HCT116 (cell line): ENCODE data around the gene WASL. TPM values are rescaled to one million over a fixed set of nuclear protein-coding genes. Genes with fewer than 3 reads are reported as not detected.

Experiments used
- ATAC-seq: fragments of 200-7000 bp; cut with Tn5 transposase; 2 replicates; pipeline ENCODE4 v1.9.1; 2020; ENCODE audit warnings: mild to moderate bottlenecking, moderate library complexity
- BruUV-seq: library from RNA; stranded (reverse); fragments of 400-500 nt; replicated peaks from 2 replicates; lab custom pipeline; 2021; lab: Mats Ljungman, UMichigan
- CTCF ChIA-PET: fragments of 300-600 bp; sonication (Branson Sonifier 250); formaldehyde crosslinking; loops from one replicate; lab custom pipeline; 2021; ENCODE audit warnings: antibody characterized with exemption; lab: Charles Lee
- POLR2A ChIA-PET: fragments of 300-600, 350-600 bp; sonication (Branson Sonifier 250); formaldehyde crosslinking; loops from one replicate; lab custom pipeline; 2021; ENCODE audit warnings: antibody characterized with exemption; lab: Charles Lee
- RAD21 ChIA-PET, 2 experiments: fragments of 300-600 bp; sonication (Branson Sonifier 250); formaldehyde crosslinking; loops; one replicate each; lab custom pipeline; 2023; ENCODE audit warnings: low total read pairs in 2 of 2; ENCODE audit not compliant: uncharacterized antibody in 2 of 2, unreplicated experiment in 2 of 2, low non-redundant PET in 1 of 2; lab: Charles Lee
- DNase-seq: peaks from one replicate; pipeline ENCODE4 v3.0.0-alpha.2; 2010; ENCODE audit warnings: low read depth, low spot score
- H2AFZ ChIP-seq: fragments of 200-600 bp; shearing (Covaris generic), sonication (generic); 2 replicates; pipeline ENCODE4 v1.6.1; 2017; ENCODE audit warnings: low read depth, mixed run types, mixed read lengths, antibody characterized with exemption, low read length; ENCODE audit not compliant: poor library complexity, severe bottlenecking
- H3K27ac ChIP-seq: 2 replicates; pipeline ENCODE4 v1.5.1; 2012; ENCODE audit warnings: low read depth, low read length
- H3K27me3 ChIP-seq: fragments of 200-600 bp; sonication (generic); 2 replicates; pipeline ENCODE4 v1.6.1; 2016; ENCODE audit warnings: mixed run types, low read length, mixed read lengths; ENCODE audit not compliant: insufficient read depth
- H3K36me3 ChIP-seq, 2 experiments: fragments of 200-500 bp in 1 of 2; fragments of 200-600 bp in 1 of 2; sonication (Bioruptor generic) in 1 of 2; sonication (generic) in 1 of 2; 2 replicates each; pipeline versions ENCODE4 v1.5.1 to v1.6.1; 2014 to 2016; ENCODE audit warnings: low read length in 2 of 2, inconsistent platforms in 1 of 2, mixed read lengths in 1 of 2, mixed run types in 1 of 2; ENCODE audit not compliant: insufficient read depth in 2 of 2, control insufficient read depth in 1 of 2
- H3K4me1 ChIP-seq, 2 experiments: fragments of 200-600 bp in 1 of 2; sonication (generic) in 1 of 2; 2 replicates each; pipeline versions ENCODE4 v1.5.1 to v1.6.1; 2012 to 2017; ENCODE audit warnings: low read length in 2 of 2, inconsistent platforms in 1 of 2, mild to moderate bottlenecking in 1 of 2, mixed read lengths in 1 of 2, mixed run types in 1 of 2, moderate library complexity in 1 of 2; ENCODE audit not compliant: insufficient read depth in 2 of 2, control insufficient read depth in 1 of 2
- H3K4me2 ChIP-seq: fragments of 200-600 bp; sonication (generic); 2 replicates; pipeline ENCODE4 v1.6.1; 2017; ENCODE audit warnings: mixed run types, low read length, mixed read lengths
- H3K4me3 ChIP-seq, 2 experiments: fragments of 200-600 bp in 1 of 2; sonication (generic) in 1 of 2; replicated peaks in 1 of 2; 2 replicates each; pipeline ENCODE4 v1.5.1; 2011 to 2016; ENCODE audit warnings: low read length in 2 of 2, control low read depth in 1 of 2, low read depth in 1 of 2, mild to moderate bottlenecking in 1 of 2, mixed read lengths in 1 of 2, mixed run types in 1 of 2
- H3K79me2 ChIP-seq: fragments of 200-600 bp; sonication (generic); 2 replicates; pipeline ENCODE4 v1.6.1; 2017; ENCODE audit warnings: mild to moderate bottlenecking, mixed run types, low read length, moderate library complexity, mixed read lengths; ENCODE audit not compliant: insufficient read depth
- H3K9ac ChIP-seq: fragments of 200-600 bp; sonication (generic); 2 replicates; pipeline ENCODE4 v1.6.1; 2016; ENCODE audit warnings: low read length, mixed read lengths
- H3K9me2 ChIP-seq: fragments of 200-600 bp; sonication (generic), shearing (Covaris generic); 2 replicates; pipeline ENCODE4 v1.6.1; 2017; ENCODE audit warnings: mixed run types, mild to moderate bottlenecking, moderate library complexity; ENCODE audit not compliant: insufficient read depth
- H3K9me3 ChIP-seq, 2 experiments: fragments of 200-500 bp in 1 of 2; fragments of 200-600 bp in 1 of 2; sonication (Bioruptor generic) in 1 of 2; sonication (generic) in 1 of 2; 2 replicates each; pipeline ENCODE4 v1.6.1; 2014 to 2017; ENCODE audit warnings: low read length in 2 of 2, mixed read lengths in 2 of 2, inconsistent platforms in 1 of 2, low read depth in 1 of 2, mild to moderate bottlenecking in 1 of 2, mixed run types in 1 of 2, moderate library complexity in 1 of 2; ENCODE audit not compliant: control insufficient read depth in 1 of 2, insufficient read depth in 1 of 2
- H4K20me1 ChIP-seq: fragments of 200-600 bp; sonication (generic), shearing (Covaris generic); 2 replicates; pipeline ENCODE4 v1.6.1; 2017; ENCODE audit warnings: mixed run types, mild to moderate bottlenecking, moderate library complexity; ENCODE audit not compliant: insufficient read depth
- ATF3 ChIP-seq: IDR thresholded peaks from 2 replicates; pipeline ENCODE4 v1.6.1; 2012
- CBX3 ChIP-seq: IDR thresholded peaks from 2 replicates; pipeline ENCODE4 v1.6.1; 2012; ENCODE audit warnings: low read depth
- CEBPB ChIP-seq: IDR thresholded peaks from 2 replicates; pipeline ENCODE4 v1.6.1; 2012; ENCODE audit warnings: low read depth
- EGR1 ChIP-seq: IDR thresholded peaks from 2 replicates; pipeline ENCODE4 v1.6.1; 2012; ENCODE audit warnings: low read depth
- ELF1 ChIP-seq: IDR thresholded peaks from 2 replicates; pipeline ENCODE4 v1.6.1; 2012; ENCODE audit warnings: low read depth, borderline replicate concordance
- EZH2 ChIP-seq: fragments of 200-600 bp; sonication (generic); IDR thresholded peaks from 2 replicates; pipeline ENCODE4 v1.6.1; 2017; ENCODE audit warnings: antibody characterized with exemption, mixed run types
- EZH2phosphoT487 ChIP-seq: fragments of 200-600 bp; IDR thresholded peaks from 2 replicates; pipeline ENCODE4 v1.6.1; 2018; ENCODE audit warnings: antibody characterized with exemption, borderline replicate concordance
- FOSL1 ChIP-seq: IDR thresholded peaks from 2 replicates; pipeline ENCODE4 v1.6.1; 2012; ENCODE audit warnings: low read depth
- JUND ChIP-seq: IDR thresholded peaks from 2 replicates; pipeline ENCODE4 v1.6.1; 2012
- POLR2A ChIP-seq: IDR thresholded peaks from 2 replicates; pipeline ENCODE4 v1.7.0; 2011; ENCODE audit warnings: borderline replicate concordance; ENCODE audit not compliant: insufficient read depth, insufficient read length; ENCODE audit errors: extremely low read depth
- POLR2AphosphoS5 ChIP-seq: IDR thresholded peaks from 2 replicates; pipeline ENCODE4 v1.6.1; 2011; ENCODE audit warnings: mild to moderate bottlenecking, low read depth, low read length, moderate library complexity
- SP1 ChIP-seq: IDR thresholded peaks from 2 replicates; pipeline ENCODE4 v1.6.1; 2012; ENCODE audit warnings: low read depth
- YY1 ChIP-seq: IDR thresholded peaks from 2 replicates; pipeline ENCODE4 v1.6.1; 2011; ENCODE audit warnings: low read length, low read depth, moderate library complexity, mild to moderate bottlenecking; ENCODE audit not compliant: insufficient replicate concordance; ENCODE audit errors: extremely low read depth
- ZFX ChIP-seq: fragments of 450-650 bp; IDR thresholded peaks from 2 replicates; pipeline ENCODE4 v1.6.1; 2017
- ZNF274 ChIP-seq: fragments of 200-500 bp; sonication (Bioruptor generic); IDR thresholded peaks from 2 replicates; pipeline ENCODE4 v1.6.1; 2014; ENCODE audit warnings: mild to moderate bottlenecking, low read depth, low read length, inconsistent platforms
- intact Hi-C: fragments of 100-400 bp; cut with micrococcal nuclease; formaldehyde crosslinking; loops from 2 replicates; pipeline ENCODE4 v1.10.0; 2022
- total RNA-seq: library from RNA; stranded (reverse); gene quantifications from one replicate; pipeline ENCODE4 v1.2.1, GENCODE V29; 2021; ENCODE audit not compliant: unreplicated experiment
- TF ChIP-seq, protein P1 (sequence below): IDR thresholded peaks from 2 replicates; pipeline ENCODE4 v1.6.1; 2011; ENCODE audit warnings: mild to moderate bottlenecking, low read length, moderate library complexity; ENCODE audit not compliant: insufficient replicate concordance; ENCODE audit errors: extremely low read depth
- TF ChIP-seq, protein P2 (sequence below): IDR thresholded peaks from 2 replicates; pipeline ENCODE4 v1.6.1; 2012; ENCODE audit warnings: low read depth
- TF ChIP-seq, protein P3 (sequence below), 3 experiments: fragments of 200-600 bp in 1 of 3; sonication (generic) in 1 of 3; IDR thresholded peaks in 2 of 3; conservative IDR thresholded peaks in 1 of 3; 2 replicates each; pipeline ENCODE4 v1.5.1; 2012 to 2017; ENCODE audit warnings: low read depth in 2 of 3, low read length in 2 of 3, antibody characterized with exemption in 1 of 3, borderline replicate concordance in 1 of 3, control low read depth in 1 of 3, mild to moderate bottlenecking in 1 of 3, mixed read lengths in 1 of 3, mixed run types in 1 of 3, moderate library complexity in 1 of 3; ENCODE audit not compliant: insufficient read depth in 1 of 3

WASL gene
- total RNA-seq, 1 experiment from 2014 or later, result 26.2 TPM

- Histone ChIP-seq H3K9me3 (no peaks in the 10 kb centered on the region), H3K4me3 (no peak overlapping the region), H3K79me2 (no peaks in the 10 kb centered on the region), H3K27me3 (no peaks in the 10 kb centered on the region), H4K20me1 (no peaks in the 10 kb centered on the region), H3K36me3 (no peaks in the 10 kb centered on the region), H3K4me1 (no peaks in the 10 kb centered on the region), H3K4me2 (no peak overlapping the region), H3K27ac (no peak overlapping the region), H3K9ac (no peak overlapping the region), H3K9me2 (no peaks in the 10 kb centered on the region), H2AFZ (no peak overlapping the region)
- ATAC-seq, result no peak
- no peak for TF ChIP-seq POLR2A
- TF ChIP-seq POLR2AphosphoS5, result no peak
- no peak for TF ChIP-seq YY1
- no peak for TF ChIP-seq CEBPB
- TF ChIP-seq, protein P1, sequence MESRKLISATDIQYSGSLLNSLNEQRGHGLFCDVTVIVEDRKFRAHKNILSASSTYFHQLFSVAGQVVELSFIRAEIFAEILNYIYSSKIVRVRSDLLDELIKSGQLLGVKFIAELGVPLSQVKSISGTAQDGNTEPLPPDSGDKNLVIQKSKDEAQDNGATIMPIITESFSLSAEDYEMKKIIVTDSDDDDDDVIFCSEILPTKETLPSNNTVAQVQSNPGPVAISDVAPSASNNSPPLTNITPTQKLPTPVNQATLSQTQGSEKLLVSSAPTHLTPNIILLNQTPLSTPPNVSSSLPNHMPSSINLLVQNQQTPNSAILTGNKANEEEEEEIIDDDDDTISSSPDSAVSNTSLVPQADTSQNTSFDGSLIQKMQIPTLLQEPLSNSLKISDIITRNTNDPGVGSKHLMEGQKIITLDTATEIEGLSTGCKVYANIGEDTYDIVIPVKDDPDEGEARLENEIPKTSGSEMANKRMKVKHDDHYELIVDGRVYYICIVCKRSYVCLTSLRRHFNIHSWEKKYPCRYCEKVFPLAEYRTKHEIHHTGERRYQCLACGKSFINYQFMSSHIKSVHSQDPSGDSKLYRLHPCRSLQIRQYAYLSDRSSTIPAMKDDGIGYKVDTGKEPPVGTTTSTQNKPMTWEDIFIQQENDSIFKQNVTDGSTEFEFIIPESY, result no peak
- TF ChIP-seq ELF1, result no peak
- TF ChIP-seq EGR1, result no peak
- no peak for TF ChIP-seq SP1
- no peak for TF ChIP-seq EZH2phosphoT487
- no peak for TF ChIP-seq EZH2
- TF ChIP-seq ZNF274, result no peak
- TF ChIP-seq CBX3, result no peak
- TF ChIP-seq ZFX, result no peak
- TF ChIP-seq FOSL1, result no peak
- no peak for TF ChIP-seq JUND
- TF ChIP-seq, protein P2, sequence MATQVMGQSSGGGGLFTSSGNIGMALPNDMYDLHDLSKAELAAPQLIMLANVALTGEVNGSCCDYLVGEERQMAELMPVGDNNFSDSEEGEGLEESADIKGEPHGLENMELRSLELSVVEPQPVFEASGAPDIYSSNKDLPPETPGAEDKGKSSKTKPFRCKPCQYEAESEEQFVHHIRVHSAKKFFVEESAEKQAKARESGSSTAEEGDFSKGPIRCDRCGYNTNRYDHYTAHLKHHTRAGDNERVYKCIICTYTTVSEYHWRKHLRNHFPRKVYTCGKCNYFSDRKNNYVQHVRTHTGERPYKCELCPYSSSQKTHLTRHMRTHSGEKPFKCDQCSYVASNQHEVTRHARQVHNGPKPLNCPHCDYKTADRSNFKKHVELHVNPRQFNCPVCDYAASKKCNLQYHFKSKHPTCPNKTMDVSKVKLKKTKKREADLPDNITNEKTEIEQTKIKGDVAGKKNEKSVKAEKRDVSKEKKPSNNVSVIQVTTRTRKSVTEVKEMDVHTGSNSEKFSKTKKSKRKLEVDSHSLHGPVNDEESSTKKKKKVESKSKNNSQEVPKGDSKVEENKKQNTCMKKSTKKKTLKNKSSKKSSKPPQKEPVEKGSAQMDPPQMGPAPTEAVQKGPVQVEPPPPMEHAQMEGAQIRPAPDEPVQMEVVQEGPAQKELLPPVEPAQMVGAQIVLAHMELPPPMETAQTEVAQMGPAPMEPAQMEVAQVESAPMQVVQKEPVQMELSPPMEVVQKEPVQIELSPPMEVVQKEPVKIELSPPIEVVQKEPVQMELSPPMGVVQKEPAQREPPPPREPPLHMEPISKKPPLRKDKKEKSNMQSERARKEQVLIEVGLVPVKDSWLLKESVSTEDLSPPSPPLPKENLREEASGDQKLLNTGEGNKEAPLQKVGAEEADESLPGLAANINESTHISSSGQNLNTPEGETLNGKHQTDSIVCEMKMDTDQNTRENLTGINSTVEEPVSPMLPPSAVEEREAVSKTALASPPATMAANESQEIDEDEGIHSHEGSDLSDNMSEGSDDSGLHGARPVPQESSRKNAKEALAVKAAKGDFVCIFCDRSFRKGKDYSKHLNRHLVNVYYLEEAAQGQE, result no peak
- TF ChIP-seq, protein P3, sequence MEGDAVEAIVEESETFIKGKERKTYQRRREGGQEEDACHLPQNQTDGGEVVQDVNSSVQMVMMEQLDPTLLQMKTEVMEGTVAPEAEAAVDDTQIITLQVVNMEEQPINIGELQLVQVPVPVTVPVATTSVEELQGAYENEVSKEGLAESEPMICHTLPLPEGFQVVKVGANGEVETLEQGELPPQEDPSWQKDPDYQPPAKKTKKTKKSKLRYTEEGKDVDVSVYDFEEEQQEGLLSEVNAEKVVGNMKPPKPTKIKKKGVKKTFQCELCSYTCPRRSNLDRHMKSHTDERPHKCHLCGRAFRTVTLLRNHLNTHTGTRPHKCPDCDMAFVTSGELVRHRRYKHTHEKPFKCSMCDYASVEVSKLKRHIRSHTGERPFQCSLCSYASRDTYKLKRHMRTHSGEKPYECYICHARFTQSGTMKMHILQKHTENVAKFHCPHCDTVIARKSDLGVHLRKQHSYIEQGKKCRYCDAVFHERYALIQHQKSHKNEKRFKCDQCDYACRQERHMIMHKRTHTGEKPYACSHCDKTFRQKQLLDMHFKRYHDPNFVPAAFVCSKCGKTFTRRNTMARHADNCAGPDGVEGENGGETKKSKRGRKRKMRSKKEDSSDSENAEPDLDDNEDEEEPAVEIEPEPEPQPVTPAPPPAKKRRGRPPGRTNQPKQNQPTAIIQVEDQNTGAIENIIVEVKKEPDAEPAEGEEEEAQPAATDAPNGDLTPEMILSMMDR (IDR thresholded peaks at IDR 0.05 in 2 of 3, conservative IDR thresholded peaks at IDR 0.05 in 1 of 3; ENCODE audit: borderline replicate concordance in 1 of 3, insufficient read depth in 1 of 3, low read depth in 2 of 3, low read length in 2 of 3), result no peak
- TF ChIP-seq ATF3, result no peak
- POLR2A ChIA-PET, result no interaction called here
- BruUV-seq, result no TSS peak
- no peak for DNase-seq
- intact Hi-C loops, result no loop called here
- RAD21 ChIA-PET, result no interaction called here
- CTCF ChIA-PET, result interaction anchor here (2.2 kb wide), 1 partner anchor 7 kb away, joined by 7 read pairs; no protein-coding TSS in a partner anchor
These were observed 73.7 kb downstream of the WASL start for GRCh38 chr7:123675181-123675473.
